Karpas-422 (cell line): ENCODE measurements around the gene TNFSF8. TPM values are rescaled to one million over a fixed set of nuclear protein-coding genes. Genes with fewer than 3 reads are reported as not detected.

Source experiments
- DNase-seq: peaks from one replicate; pipeline ENCODE4 v3.0.0-alpha.2; 2015
- H2AFZ ChIP-seq: fragments of 200-600 bp; sonication (generic); 2 replicates; pipeline ENCODE4 v1.6.1; 2014; ENCODE audit warnings: antibody characterized with exemption, low read length, mixed read lengths
- H3K27ac ChIP-seq: fragments of 200-600 bp; sonication (generic); 2 replicates; pipeline ENCODE4 v1.5.1; 2014; ENCODE audit warnings: mild to moderate bottlenecking, low read length, moderate library complexity
- H3K27me3 ChIP-seq: fragments of 200-600 bp; sonication (generic); 2 replicates; pipeline ENCODE4 v1.6.1; 2014; ENCODE audit warnings: low read length, mixed read lengths
- H3K36me3 ChIP-seq: fragments of 200-600 bp; sonication (generic); 2 replicates; pipeline ENCODE4 v1.6.1; 2014; ENCODE audit warnings: low read length, mixed read lengths; ENCODE audit not compliant: insufficient read depth
- H3K4me1 ChIP-seq: fragments of 200-600 bp; sonication (generic); 2 replicates; pipeline ENCODE4 v1.6.1; 2014; ENCODE audit warnings: mild to moderate bottlenecking, low read length, mixed read lengths
- H3K4me2 ChIP-seq: fragments of 200-600 bp; sonication (generic); 2 replicates; pipeline ENCODE4 v1.6.1; 2014; ENCODE audit warnings: low read length, low read depth, mild to moderate bottlenecking; ENCODE audit not compliant: poor library complexity, severe bottlenecking
- H3K4me3 ChIP-seq: fragments of 200-600 bp; sonication (generic); 2 replicates; pipeline ENCODE4 v1.5.1; 2014; ENCODE audit warnings: mild to moderate bottlenecking, antibody characterized with exemption, low read length, mixed read lengths
- H3K79me2 ChIP-seq: fragments of 200-600 bp; sonication (generic); 2 replicates; pipeline ENCODE4 v1.6.1; 2014; ENCODE audit warnings: mild to moderate bottlenecking, low read length, mixed read lengths
- H3K9ac ChIP-seq: fragments of 200-600 bp; sonication (generic); 2 replicates; pipeline ENCODE4 v1.6.0; 2014; ENCODE audit warnings: low read length
- H3K9me2 ChIP-seq: fragments of 200-600 bp; sonication (generic), shearing (Covaris generic); replicated peaks from 2 replicates; pipeline ENCODE4 v1.6.0; 2014; ENCODE audit warnings: mild to moderate bottlenecking, low read length, moderate library complexity; ENCODE audit not compliant: insufficient read depth
- H3K9me3 ChIP-seq: fragments of 300-700, 200-600 bp; sonication (generic); 2 replicates; pipeline ENCODE4 v1.6.1; 2014; ENCODE audit warnings: low read length, mixed read lengths
- H4K20me1 ChIP-seq: fragments of 200-600 bp; sonication (generic); 2 replicates; pipeline ENCODE4 v1.6.1; 2014; ENCODE audit warnings: mild to moderate bottlenecking, antibody characterized with exemption, low read length, low read depth; ENCODE audit not compliant: insufficient read depth
- total RNA-seq: library from RNA; depleted of rRNA; stranded (reverse); fragments of >200 nt; shearing (Covaris generic); gene quantifications from 2 replicates; pipeline ENCODE4 v1.2.3, GENCODE V29; 2014; ENCODE audit warnings: low replicate concordance

The TNFSF8 gene
- total RNA-seq, 1 experiment from 2014 or later, result 19.6 TPM

DNA sequence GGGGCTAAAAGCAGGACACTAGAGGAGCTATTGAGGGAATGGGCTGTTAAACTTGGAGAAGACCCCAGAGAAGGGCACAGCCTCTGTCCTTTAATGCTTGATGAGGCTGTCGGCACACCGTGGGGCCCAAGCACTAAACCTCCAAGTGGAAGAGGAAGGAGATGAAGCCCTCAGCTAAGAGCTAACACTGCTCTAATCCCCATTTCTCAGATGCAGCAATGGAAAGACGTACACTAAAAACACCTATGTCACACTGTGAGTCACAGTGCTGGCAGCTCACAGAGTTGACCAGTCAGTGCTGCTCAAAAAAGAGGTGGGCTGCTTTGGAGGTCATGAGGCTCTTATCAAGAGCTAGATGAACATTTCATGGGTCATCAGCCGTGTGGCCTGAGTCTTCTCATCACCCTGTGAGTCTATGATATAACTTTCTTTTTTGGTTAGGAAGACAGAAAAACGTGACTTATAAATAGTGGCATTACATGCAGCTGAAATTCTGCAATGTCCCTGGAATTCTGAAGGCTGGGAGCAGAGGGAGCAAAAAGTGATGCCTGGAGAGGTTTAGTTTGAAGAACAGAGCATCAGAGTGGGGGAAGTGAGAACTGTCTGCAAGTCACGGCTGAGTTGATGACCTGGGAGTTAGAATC is 21.5 kb downstream of the TNFSF8 start:
- no peaks in the 10 kb centered on the region for H3K9me3 ChIP-seq
- no peak overlapping the region; the same call in 1 of the 2 replicates for H2AFZ ChIP-seq
- peak overlapping the region; percentile 64 for H3K4me2 ChIP-seq
- peak; percentile 70 for DNase-seq
- peak overlapping the region; percentile 30; the same call in 1 of the 2 replicates for H3K4me3 ChIP-seq
- H3K9ac ChIP-seq, result peak overlapping the region; percentile 57
- H3K27me3 ChIP-seq, result no peaks in the 10 kb centered on the region
- peak overlapping the region; percentile 98 for H3K27ac ChIP-seq
- H3K79me2 ChIP-seq, result no peaks in the 10 kb centered on the region
- H4K20me1 ChIP-seq, result no peaks in the 10 kb centered on the region
- peaks cover 84% of the 10 kb centered on the region for H3K4me1 ChIP-seq
- peaks cover 6% of the 10 kb centered on the region for H3K36me3 ChIP-seq
- no peaks in the 10 kb centered on the region for H3K9me2 ChIP-seq

- no peaks in the 10 kb centered on the region for H3K79me2 ChIP-seq
- no peaks in the 10 kb centered on the region for H3K9me2 ChIP-seq
- no peak for DNase-seq
- H3K4me2 ChIP-seq, result peak overlapping the region; percentile 64
- no peaks in the 10 kb centered on the region for H3K27me3 ChIP-seq
- peaks cover 88% of the 10 kb centered on the region for H3K4me1 ChIP-seq
- H3K27ac ChIP-seq, result peak overlapping the region; percentile 98
- H3K9ac ChIP-seq, result peak overlapping the region; percentile 57
- no peak overlapping the region for H2AFZ ChIP-seq
- H3K9me3 ChIP-seq, result no peaks in the 10 kb centered on the region
- peak overlapping the region; percentile 9; the same call in 1 of the 2 replicates for H3K4me3 ChIP-seq
- no peaks in the 10 kb centered on the region for H4K20me1 ChIP-seq
- H3K36me3 ChIP-seq, result peaks cover 13% of the 10 kb centered on the region
Measured at GRCh38 chr9:114908104-114908622, 22.2 kb downstream of the TNFSF8 start.

GRCh38 chr9:114906922-114907571 is 23.3 kb downstream of the TNFSF8 start:
- H3K79me2 ChIP-seq, result no peaks in the 10 kb centered on the region
- peak overlapping the region; percentile 64 for H3K4me2 ChIP-seq
- DNase-seq, result peak; percentile 87
- H3K27ac ChIP-seq, result peak overlapping the region; percentile 98
- H3K9me2 ChIP-seq, result no peaks in the 10 kb centered on the region
- peaks cover 94% of the 10 kb centered on the region for H3K4me1 ChIP-seq
- H2AFZ ChIP-seq, result no peak overlapping the region
- H3K9me3 ChIP-seq, result no peaks in the 10 kb centered on the region
- no peaks in the 10 kb centered on the region for H4K20me1 ChIP-seq
- peak overlapping the region; percentile 52 for H3K9ac ChIP-seq
- peaks cover 19% of the 10 kb centered on the region for H3K36me3 ChIP-seq
- no peaks in the 10 kb centered on the region for H3K27me3 ChIP-seq
- no peak overlapping the region for H3K4me3 ChIP-seq

GRCh38 chr9:114905170-114905940 is 25.0 kb downstream of the TNFSF8 start:
- Histone ChIP-seq H3K36me3 (peaks cover 19% of the 10 kb centered on the region), H3K4me3 (peak overlapping the region; percentile 42), H3K4me2 (peak overlapping the region; percentile 64), H2AFZ (no peak overlapping the region), H3K79me2 (no peaks in the 10 kb centered on the region), H3K27me3 (no peaks in the 10 kb centered on the region), H3K9ac (peak overlapping the region; percentile 48), H3K27ac (peak overlapping the region; percentile 91), H3K9me3 (no peaks in the 10 kb centered on the region), H3K4me1 (peaks cover 78% of the 10 kb centered on the region), H3K9me2 (no peaks in the 10 kb centered on the region), H4K20me1 (no peaks in the 10 kb centered on the region)
- DNase-seq, result peak; percentile 95

DNA sequence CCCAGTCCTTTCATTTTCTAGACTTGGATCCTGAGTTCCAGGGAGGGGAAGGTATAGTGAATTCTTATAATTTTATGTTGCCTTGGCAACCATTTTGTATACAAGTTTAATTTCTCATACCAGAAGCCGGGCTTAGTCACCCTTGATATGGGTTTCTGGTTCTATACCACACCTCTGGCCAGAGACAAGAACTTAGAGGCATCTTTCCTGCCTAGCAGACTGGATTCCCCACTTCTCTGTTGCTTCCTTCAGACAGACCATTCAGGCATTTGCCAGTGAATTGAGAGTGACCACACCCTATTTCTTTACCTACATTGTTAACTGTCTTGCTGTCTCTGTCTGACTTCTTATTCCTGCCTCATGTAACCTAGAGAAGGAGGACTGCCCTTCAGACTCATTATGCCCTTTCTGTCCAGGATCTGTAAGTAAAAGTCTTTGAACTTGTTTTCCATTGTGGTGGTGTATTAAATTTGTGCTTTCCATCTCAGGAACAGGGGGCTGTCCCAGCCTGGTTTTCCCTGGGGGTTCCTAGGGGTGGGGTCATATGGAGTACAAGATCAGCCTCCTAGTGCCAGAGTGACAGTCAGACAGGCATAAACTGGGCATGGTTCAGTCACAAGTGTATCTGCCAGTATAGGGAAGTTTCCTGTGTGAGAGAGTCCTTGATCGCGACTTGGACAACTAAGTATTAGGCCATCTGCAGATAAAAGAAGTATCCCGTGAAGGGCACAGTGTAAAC is 27.4 kb downstream of the TNFSF8 start:
- H3K9me3 ChIP-seq, result no peaks in the 10 kb centered on the region
- H3K4me2 ChIP-seq, result no peak overlapping the region
- no peak overlapping the region for H3K4me3 ChIP-seq
- no peaks in the 10 kb centered on the region for H3K27me3 ChIP-seq
- H3K27ac ChIP-seq, result no peak overlapping the region
- H3K9me2 ChIP-seq, result no peaks in the 10 kb centered on the region
- H4K20me1 ChIP-seq, result no peaks in the 10 kb centered on the region
- H3K4me1 ChIP-seq, result peaks cover 73% of the 10 kb centered on the region
- no peak overlapping the region for H2AFZ ChIP-seq
- no peak overlapping the region for H3K9ac ChIP-seq
- no peaks in the 10 kb centered on the region for H3K79me2 ChIP-seq
- DNase-seq, result no peak
- H3K36me3 ChIP-seq, result peaks cover 19% of the 10 kb centered on the region

GRCh38 chr9:114900942-114901802 is 29.2 kb downstream of the TNFSF8 start:
- H3K9ac ChIP-seq, result no peak overlapping the region
- no peaks in the 10 kb centered on the region for H3K79me2 ChIP-seq
- H3K27ac ChIP-seq, result no peak overlapping the region
- H3K4me3 ChIP-seq, result no peak overlapping the region
- no peaks in the 10 kb centered on the region for H3K9me2 ChIP-seq
- H3K4me2 ChIP-seq, result no peak overlapping the region
- peaks cover 19% of the 10 kb centered on the region for H3K36me3 ChIP-seq
- DNase-seq, result no peak
- no peak overlapping the region for H2AFZ ChIP-seq
- no peaks in the 10 kb centered on the region for H3K27me3 ChIP-seq
- no peaks in the 10 kb centered on the region for H3K9me3 ChIP-seq
- peaks cover 55% of the 10 kb centered on the region for H3K4me1 ChIP-seq
- H4K20me1 ChIP-seq, result no peaks in the 10 kb centered on the region

DNA sequence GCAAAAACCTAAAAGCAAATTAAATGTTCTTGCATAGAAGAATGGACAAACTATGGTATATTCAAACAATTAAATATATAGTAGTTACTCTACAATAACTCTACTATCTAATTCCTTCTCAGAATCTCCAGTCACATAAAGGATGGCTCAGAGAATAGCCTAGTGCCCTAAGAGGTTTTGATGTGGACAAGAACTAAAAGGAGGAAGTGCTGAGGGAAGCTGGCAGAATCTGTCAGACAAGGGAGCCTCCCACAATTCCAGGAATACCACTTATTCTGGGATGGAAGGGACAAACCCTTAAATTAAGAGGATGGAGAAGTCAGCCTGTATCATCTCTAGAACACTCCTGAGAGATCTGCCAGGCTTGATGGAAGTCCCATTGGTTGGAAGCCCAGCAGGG is 30.4 kb downstream of the TNFSF8 start:
- Histone ChIP-seq H3K27ac (no peak overlapping the region), H3K79me2 (no peaks in the 10 kb centered on the region), H3K36me3 (peaks cover 19% of the 10 kb centered on the region), H3K4me2 (no peak overlapping the region), H3K4me3 (no peak overlapping the region), H3K9ac (no peak overlapping the region), H3K9me3 (no peaks in the 10 kb centered on the region), H3K27me3 (no peaks in the 10 kb centered on the region), H3K9me2 (no peaks in the 10 kb centered on the region), H2AFZ (no peak overlapping the region), H4K20me1 (no peaks in the 10 kb centered on the region), H3K4me1 (peaks cover 54% of the 10 kb centered on the region)
- no peak for DNase-seq
